Fibroblast of the conjunctiva (primary cell): ENCODE data around the gene THBS3.
A peak's percentile ranks its signal among the peaks of the same experiment; 100 is the strongest.
"Not testable (repeated sequence)": the region's sequence is repeated elsewhere in the genome, so short reads cannot be mapped to it uniquely, and the experiment has no call there.

Source experiments
- DNase-seq: peaks from one replicate; pipeline ENCODE4 v3.0.0-alpha.2; 2010; ENCODE audit warnings: low read depth

Gene THBS3

DNA sequence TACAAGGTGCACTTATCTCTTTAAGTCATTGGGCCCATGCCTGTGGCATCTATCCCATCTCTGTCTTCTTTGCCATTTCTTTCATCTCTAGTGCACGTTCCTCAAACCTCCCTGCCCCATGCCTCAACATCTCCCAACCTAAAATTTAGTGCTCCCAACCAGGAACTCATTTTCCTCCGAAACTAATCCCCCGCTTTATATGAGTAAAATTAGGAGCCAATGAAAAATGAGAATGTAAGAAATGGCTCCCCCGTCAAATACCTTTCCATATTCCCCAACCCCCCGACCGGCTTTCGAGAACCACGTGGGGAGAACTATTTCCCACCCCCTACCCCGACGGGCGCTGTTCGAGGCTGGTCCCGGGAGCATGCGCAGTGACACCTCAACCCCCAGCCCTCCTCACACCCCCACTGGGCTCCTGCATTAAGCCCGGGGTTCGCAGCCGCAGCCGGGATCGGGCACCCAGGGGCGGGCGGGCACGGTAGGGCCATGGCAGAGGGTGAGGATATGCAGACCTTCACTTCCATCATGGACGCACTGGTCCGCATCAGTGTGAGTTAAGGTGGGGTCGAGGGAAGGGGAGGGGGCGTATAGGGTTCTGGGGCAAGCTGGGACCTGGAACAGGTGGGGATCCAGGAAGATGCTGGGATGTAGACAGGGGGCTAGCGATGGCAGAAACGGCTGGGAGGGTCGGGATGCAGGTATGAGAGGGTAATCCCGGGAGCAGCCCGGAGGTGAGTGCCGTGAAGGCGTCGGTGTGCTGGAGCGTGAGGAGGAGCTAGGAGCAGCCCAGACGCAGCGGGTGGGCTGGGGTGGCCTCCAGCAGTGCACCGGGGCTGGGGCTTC is 34.0 kb downstream of the THBS3 start, which contains the start of gene TRIM46:
TSS of gene TRIM46 (plus strand) at position 372 of the 846 bp plus-strand sequence. CDS start at position 490, 118 bp downstream.
- no peak for DNase-seq

DNA sequence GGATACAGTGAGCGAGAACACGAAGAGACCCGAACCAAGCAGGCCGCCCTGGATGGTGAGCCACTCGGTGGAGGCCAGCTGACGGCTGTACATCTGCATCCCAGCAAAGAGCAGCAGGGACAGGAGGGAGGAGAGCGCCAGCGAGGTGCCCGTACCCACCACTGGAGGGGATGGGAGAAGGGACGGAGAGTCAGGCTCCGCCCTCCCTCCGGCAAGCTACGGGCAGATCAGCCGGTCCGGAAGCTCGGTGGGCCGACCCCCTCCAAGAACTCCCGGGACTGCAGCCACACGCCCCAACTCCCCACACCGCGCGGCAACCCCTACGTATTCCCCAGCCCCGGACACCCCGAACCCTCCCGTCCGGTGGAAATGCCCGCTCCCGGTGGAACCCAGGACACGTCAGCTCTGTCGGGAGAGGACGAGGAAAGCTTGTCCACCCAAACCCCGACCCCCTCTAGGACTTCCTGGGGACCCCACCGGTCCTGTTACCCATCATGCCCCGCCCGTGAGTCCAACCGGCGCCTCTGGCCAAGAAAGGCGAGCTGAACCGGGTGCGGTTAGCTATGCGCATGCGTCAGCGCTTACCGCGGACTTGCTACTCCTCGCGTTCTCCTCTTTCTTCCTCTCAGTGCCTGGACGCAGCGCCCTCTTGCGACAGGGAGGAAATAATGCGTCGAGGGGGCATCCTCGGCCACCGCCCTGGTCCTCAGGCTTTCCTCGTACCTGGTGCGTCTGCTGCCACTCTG is 34.8 kb downstream of the THBS3 start, which contains the start of gene KRTCAP2:
TSS of gene KRTCAP2 (minus strand) at position 573 of the 746 bp plus-strand sequence. CDS start at position 493, 80 bp downstream.
- peak; percentile 97 for DNase-seq

DNA sequence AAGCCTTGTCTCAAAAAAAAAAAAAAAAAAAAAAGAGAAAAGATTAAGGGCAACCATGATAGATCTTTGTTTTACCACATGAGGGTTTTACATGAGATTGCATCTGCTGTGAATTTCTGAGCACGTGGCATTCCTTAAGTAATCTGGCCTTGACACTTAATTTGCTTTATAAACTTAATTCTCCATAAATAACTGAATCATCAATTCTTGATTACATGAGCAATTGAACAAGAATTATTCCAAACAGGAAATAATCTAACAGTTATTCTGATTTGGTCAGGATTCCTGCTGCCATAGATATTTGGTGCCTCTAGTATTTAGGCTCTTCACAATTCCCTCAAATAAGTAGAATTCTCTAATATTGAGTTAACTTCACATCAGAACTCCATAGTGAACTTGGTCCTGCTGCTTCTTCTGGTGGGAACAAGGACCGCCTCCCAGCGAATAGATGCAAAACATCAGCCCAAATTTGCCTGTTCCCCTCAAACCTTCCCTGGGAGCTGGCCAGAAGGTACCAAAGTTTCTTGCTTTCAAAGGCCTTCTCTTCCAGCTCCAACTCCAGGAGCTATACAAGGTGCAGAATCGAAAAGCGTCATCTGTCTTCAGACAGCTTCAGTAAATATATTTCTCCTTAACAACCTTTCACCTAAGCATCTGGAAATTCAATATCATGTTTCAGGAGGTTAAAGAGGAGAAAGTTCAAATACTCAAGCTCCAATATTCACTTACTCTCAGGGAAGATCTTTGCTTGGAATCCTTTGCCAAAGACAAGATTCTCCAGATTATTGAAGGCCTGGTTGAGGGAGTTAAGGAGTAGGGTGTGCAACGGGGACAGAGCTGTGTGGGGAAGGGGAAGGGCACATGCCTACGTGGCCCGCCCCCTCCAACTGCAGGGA is 35.6 kb downstream of the THBS3 start:
- DNase-seq: no peak

DNA sequence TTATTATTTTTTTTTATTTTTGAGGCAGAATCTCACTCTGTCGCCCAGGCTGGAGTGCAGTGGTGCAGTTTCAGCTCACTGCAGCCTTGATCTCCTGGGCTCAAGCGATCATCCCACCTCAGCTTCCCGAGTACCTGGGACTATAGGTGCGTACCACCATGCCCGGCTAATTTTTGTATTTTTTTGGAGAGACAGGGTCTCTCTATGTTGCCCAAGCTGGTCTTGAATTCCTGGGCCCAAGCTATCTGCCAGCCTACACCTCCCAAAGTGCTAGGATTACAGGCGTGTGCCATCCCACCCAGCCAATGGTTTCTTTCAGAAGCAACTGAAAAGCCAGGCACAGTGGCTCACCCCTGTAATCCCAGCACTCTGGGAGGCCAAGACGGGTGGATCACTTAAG is 36.9 kb downstream of the THBS3 start:
- DNase-seq: no peak

DNA sequence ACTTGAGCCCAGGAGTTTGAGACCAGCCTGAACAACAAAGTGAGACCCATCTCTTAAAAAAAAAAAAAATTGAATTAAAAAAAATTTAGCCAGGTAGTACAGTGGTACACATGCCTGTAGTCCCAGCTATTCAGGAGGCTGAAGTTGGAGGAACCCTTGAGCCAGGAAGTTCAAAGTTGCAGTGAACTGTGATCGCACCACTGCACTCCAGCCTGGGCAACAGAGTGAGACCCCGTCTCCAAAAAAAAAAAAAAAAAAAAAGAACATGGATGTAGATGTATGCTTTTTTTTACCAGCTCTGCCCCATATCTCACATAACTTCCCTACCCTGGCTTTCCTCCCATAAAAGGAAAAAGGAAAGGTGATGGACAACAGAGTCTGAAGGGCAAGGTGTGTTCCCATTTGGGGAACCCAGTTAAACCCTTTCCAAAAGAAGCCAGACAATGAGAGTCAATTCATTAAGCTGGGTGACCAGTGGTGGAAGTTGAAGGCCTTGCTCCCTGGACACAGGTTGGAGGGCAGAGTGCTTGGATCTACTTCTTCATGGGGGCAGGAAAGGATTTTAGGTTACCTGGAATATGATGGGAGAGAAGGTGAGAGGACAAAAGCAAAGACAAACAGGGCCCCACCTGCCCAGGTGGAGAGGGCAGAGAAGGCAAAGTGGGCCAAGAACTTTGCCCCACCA is 37.5 kb downstream of the THBS3 start:
- DNase-seq: no peak

DNA sequence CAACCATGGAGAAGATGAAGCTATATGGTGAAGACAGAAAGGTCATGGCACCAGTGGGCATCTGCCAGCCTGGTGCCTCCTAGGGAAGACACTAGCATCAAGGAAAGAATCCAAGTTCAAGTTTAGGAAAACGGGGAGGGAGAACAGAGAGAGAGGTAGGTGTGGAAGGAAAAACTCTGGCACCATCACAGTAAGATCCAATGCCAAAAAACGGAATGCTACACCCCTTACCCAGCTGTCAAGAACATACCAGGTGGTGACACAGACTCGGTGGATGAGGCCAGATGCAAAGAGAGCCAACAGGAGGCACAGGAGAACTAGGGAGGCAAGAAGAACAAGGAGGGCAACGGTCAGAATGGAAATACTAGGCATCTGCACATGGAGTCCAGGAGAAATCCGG is 38.2 kb downstream of the THBS3 start:
- DNase-seq: no peak

DNA sequence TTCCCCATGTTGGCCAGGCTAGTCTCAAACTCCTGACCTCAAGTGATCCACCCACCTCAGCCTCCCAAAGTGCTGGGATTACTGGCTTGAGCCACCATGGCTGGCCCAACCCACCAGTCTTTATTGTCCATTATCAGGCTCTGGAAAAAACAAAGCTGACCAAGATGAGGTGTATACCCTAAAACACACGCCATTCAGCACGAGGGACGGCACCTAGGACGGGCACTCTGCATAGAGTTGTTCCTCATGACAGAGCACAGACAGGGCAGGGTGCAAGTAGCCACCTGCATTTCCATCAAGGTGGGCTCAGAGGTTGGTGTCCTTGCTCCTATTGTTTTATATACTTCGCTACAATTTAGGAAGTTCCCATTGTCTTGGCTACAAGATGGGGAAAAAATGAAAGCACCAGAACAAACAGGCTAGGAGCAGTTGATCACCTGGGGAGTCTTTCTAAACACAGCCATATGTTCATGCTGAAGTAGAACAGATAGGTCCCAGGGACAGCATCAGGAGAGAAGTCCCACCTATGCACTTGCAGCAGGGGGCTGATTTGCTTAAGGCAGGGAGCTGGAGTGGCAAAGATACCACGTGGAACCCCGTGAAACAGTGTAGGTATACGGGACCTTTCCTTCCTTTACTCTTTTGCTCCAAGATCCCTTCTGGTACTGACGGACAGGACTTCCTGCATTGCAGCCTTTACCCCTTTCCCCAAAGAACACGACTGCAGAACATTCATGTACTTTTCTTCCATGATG is 39.1 kb downstream of the THBS3 start:
- DNase-seq: no peak

DNA sequence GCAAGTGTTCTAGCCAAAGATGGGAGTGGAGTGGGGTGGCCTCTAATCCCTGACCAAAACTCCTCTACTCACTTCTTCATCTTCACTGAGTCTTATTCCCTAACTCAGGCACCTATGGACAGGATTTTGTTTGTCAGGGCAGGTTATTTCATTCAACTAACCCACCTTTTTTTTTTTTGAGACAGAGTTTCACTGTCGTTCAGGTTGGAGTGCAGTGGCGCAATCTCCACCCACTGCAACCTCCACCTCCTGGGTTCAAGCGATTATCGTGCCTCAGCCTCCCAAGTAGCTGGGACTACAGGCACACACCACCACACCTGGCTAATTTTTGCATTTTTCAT is 39.6 kb downstream of the THBS3 start:
- DNase-seq: not testable (repeated sequence)

DNA sequence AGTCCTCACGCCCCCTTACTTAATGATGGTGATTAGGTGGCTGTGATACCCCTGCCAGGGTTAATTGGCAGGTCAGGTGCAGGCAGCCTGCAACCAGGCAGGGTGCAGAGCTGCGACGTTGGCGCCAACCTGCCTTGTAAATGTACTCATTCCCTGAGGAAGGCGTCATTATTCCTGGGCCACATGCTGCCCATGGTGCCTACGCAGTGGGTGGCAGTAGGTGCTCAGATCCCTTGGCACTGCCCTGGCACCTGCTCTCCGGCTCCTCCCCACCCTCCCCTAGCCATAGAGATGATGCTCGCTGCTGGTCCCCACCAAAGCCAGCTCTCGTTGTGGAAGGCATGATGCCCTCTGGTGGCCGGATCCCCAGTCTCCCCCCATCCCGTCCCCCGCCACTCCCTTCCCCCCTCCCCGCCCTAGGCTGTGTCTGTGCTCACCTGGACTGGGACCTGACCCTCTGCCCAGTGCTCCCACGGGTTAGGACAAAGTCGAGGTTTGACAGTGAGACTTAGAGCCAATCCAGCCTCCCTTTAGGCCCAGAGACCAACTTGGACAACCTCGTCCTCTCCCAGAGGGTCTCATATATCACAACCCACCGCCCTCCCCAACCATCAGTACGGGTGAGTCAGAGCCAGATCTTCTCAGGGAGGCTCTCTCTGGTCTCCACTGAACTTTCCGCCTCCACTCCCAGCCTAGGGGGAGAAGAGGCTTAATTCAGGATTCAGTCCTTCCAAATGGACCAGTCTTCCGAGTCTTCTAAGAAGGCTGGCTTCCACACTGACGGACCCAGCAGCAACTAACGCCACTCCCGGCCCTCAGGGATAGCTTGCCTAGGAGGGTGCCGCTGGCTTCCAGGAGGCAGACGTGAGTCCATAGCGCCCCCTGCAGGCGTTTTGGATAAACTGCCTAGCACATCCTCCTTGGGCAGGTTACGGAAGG is 40.3 kb downstream of the THBS3 start:
- DNase-seq: peak; percentile 80

DNA sequence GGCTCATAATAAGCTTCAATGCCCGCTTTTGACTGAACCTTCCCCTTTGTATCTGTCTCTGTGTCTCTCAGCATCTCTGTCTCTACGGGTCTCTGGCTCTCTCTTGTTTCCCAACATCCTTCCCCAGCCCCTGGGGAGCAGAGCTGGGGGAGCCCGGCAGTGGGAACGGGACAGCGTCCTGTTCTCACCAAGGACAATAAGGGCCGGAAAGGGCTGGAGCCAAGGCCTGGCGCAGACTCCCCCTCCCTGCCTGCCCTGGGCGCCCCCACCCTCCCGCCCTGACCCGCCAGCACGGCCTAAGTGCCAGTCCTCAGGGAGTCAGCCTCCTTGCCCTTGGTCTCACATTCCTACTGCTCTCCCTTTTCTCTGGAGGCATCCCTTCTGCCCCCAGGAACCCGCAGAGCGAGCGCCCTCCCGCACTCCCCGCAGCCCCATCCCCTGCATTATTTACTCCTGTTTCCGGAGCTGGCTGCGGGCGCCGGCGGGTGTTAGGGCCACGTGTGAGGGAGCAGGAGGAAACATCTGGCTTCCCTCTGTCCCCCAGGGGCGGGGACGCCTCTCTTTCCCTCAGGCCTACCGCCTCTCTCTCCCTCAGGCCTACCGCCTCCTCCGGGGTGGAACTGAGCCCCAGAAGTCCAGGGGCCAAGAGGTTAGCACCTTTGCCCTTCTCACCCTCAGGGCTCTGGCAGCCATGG is 41.1 kb downstream of the THBS3 start:
- DNase-seq: no peak

DNA sequence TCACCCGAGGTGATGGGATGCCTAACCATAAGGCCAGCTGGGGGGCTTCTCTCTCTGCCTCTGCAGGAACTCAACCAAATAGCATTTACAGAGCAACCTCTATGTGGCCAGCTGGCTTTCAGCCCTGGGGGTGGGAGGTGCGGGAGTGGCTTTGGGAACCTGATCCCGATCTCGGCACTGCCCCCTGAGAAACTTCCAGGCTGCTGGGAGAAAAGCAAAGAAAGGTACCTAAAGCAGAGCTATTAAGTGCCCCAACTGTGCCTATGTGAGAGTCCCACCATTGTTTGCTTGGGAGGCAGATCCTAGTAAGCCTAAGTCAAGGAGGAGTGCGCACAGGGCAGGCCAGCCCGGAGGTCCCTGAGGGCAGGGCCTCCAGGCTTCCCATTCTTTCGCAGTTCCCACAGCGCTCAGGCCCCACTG is 41.6 kb downstream of the THBS3 start:
- no peak for DNase-seq

DNA sequence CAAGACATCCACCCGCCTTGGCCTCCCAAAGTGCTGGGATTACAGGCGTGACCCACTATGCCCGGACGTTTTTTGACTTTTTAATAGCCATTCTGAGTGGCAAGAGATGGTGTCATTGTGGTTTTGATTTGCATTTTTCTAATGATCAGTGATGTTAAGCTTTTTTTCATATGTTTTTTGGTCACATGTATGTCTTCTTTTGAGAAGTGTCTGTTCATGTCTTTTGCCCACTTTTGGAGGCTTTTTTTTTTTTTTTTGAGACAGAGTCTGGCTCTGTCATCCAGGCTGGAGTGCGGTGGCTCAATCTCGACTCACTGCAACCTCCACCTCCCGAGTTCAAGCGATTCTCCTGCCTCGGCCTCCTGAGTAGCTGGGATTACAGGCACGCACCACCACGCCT is 43.1 kb downstream of the THBS3 start:
- DNase-seq: not testable (repeated sequence)

DNA sequence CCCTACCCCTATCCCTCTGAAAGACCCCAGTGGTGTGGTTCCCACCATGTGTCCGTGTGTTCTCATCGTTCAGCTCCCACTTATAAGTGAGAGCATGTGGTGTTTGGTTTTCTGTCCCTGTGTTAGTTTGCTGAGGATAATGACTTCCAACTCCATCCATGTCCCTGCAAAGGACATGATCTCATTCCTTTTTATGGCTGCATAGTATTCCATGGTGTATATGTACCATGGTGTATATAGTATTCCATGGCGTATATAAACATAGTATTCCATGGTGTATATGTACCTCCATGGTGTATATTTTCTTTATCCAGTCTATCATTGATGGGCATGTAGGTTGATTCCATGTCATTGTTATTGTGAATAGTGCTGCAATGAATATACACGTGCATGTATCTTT is 43.9 kb downstream of the THBS3 start:
- DNase-seq: not testable (repeated sequence)

DNA sequence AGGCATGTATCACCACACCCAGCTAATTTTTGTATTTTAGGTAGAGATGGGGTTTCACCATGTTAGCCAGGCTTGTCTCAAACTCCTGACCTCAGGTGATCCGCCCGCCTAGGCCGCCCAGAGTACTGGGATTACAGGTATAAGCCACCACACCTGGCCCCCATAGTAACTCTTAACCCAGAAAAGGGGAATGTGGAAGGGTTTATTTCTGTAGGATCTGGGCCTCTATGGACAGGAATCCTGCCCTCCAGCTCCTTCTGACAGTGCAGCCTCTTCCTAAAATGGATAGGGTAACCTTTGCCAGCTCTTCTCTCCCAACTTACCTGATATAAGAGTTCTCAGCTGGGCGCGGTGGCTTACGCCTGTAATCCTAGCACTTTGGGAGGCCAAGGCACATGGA is 45.1 kb downstream of the THBS3 start:
- DNase-seq: not testable (repeated sequence)

DNA sequence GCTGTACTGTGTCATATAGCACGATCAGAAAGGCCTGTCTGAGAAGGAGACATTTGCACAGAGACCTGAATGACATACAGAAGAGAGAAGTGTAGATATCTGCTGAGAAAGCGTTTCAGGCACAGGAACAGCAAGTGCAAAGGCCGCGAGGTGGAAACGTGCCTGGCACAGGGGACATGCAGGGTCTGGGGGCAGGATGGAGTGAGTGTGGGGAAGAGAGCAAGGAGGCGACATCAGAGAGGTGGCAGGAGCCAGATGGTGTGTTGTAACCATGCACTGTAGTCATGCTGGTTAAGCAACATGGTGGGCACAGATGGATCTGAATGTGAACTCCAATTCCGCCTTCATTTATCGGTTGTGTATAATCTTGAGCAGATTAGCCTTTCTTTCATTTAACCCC is 47.6 kb downstream of the THBS3 start:
- DNase-seq: no peak

DNA sequence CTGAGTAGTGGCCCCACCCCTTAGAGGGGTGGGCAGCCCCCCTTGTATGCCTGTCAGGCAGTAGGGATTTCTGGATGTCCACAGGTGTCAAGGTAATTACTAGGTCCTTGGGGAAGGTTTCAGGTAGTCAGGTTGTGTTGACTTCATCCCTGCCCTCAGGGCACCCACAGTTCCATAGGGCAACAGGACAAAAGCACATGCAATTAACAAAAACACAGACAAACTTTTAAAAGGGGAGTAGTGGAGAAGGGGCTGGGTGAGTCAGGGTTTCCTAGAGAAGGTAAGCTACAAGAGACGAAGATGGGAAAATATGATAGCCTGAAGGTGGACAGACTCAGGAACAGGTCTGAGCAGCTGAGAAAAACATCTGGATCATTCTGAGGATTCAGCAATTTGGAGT is 48.7 kb downstream of the THBS3 start:
- DNase-seq: no peak

DNA sequence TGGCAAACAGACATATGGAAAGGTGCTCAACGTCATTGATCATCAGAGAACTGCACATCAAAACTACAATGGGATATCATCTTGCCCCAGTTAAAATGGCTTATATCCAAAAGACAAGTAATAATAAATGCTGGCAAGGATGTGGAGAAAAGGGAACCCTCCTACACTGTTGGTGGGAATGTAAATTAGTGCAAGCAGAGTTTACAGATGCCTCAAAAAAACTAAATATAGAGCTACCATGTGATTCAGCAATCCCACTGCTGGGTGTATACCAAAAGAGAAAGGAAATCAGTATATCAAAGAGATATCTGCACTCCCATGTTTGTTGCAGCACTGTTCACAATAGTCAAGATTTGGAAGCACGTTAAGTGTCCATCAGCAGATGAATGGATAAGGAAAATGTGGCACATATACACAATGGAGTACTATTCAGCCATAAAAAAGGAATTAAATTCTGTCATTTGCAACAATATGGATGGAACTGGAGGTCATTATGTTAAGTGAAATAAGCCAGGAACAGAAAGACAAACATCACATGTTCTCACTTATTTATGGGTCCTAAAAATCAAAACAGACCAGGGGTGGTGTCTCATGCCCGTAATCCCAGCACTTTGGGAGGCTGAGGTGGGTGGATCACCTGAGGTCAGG is 51.6 kb downstream of the THBS3 start:
- not testable (repeated sequence) for DNase-seq
